COLO668 (cell line): ENCODE measurements around the gene UBE2H.
"Not testable (repeated sequence)": the region's sequence is repeated elsewhere in the genome, so short reads cannot be mapped to it uniquely, and the experiment has no call there.

Source experiments
- DNase-seq: peaks from one replicate; lab custom pipeline; 2025; ENCODE audit not compliant: unreplicated experiment; lab: John Stamatoyannopoulos, UW

Gene UBE2H

GRCh38 chr7:129825209-129825970 lies 127.4 kb downstream of the UBE2H start:
- peak; percentile 88 for DNase-seq

GRCh38 chr7:129824291-129825208 lies 128.2 kb downstream of the UBE2H start:
- DNase-seq, result peak; percentile 88

- DNase-seq, result not testable (repeated sequence)
These were observed 129.6 kb downstream of the UBE2H start for GRCh38 chr7:129823143-129823542.

GRCh38 chr7:129821476-129821875 lies 131.3 kb downstream of the UBE2H start:
- no peak for DNase-seq

GRCh38 chr7:129816742-129817141 lies 136.0 kb downstream of the UBE2H start:
- DNase-seq, result no peak

- DNase-seq, result no peak
These were observed 144.9 kb downstream of the UBE2H start for GRCh38 chr7:129807863-129808262.

- no peak for DNase-seq
These were observed 147.7 kb downstream of the UBE2H start for GRCh38 chr7:129804890-129805719.

GRCh38 chr7:129804111-129804889 lies 148.5 kb downstream of the UBE2H start:
- no peak for DNase-seq

- no peak for DNase-seq
These were observed 149.1 kb downstream of the UBE2H start for GRCh38 chr7:129803546-129804081.

GRCh38 chr7:129801882-129802281 lies 150.9 kb downstream of the UBE2H start:
- DNase-seq, result peak; percentile 50

GRCh38 chr7:129800901-129801300 lies 151.9 kb downstream of the UBE2H start:
- DNase-seq, result no peak

GRCh38 chr7:129799350-129799955 lies 153.3 kb downstream of the UBE2H start:
- no peak for DNase-seq

- no peak for DNase-seq
These were observed 154.0 kb downstream of the UBE2H start for GRCh38 chr7:129798616-129799349.

GRCh38 chr7:129797214-129797789 lies 155.5 kb downstream of the UBE2H start:
- no peak for DNase-seq

GRCh38 chr7:129796186-129796775 lies 156.5 kb downstream of the UBE2H start:
- DNase-seq, result no peak

GRCh38 chr7:129794461-129794860 lies 158.3 kb downstream of the UBE2H start:
- DNase-seq, result not testable (repeated sequence)

- DNase-seq, result no peak
These were observed 159.1 kb downstream of the UBE2H start for GRCh38 chr7:129793506-129794310.
